H7 (cell line): ENCODE results near the gene KRT3. TPM values are rescaled to one million over a fixed set of nuclear protein-coding genes. Genes with fewer than 3 reads are reported as not detected.

Experiments
- DNase-seq: peaks from one replicate; pipeline ENCODE4 v3.0.0; 2012
- H3K27me3 ChIP-seq: 2 replicates; pipeline ENCODE4 v1.6.0; 2011; ENCODE audit warnings: mild to moderate bottlenecking, low read length; ENCODE audit not compliant: control insufficient read depth, insufficient read depth
- H3K36me3 ChIP-seq: replicated peaks from 2 replicates; pipeline ENCODE4 v1.5.1; 2011; ENCODE audit warnings: low read length; ENCODE audit not compliant: control insufficient read depth, insufficient read depth
- H3K4me3 ChIP-seq: 2 replicates; pipeline ENCODE4 v1.5.1; 2011; ENCODE audit warnings: low read depth, mild to moderate bottlenecking, control low read depth, low read length, moderate library complexity; ENCODE audit not compliant: insufficient read depth
- total RNA-seq: library from RNA; depleted of rRNA; stranded (reverse); fragments of >200 nt; shearing (Covaris generic); gene quantifications from 2 replicates; pipeline ENCODE4 v1.2.3, GENCODE V29; 2014

The KRT3 gene
- total RNA-seq, 1 experiment from 2014 or later = not detected

DNA sequence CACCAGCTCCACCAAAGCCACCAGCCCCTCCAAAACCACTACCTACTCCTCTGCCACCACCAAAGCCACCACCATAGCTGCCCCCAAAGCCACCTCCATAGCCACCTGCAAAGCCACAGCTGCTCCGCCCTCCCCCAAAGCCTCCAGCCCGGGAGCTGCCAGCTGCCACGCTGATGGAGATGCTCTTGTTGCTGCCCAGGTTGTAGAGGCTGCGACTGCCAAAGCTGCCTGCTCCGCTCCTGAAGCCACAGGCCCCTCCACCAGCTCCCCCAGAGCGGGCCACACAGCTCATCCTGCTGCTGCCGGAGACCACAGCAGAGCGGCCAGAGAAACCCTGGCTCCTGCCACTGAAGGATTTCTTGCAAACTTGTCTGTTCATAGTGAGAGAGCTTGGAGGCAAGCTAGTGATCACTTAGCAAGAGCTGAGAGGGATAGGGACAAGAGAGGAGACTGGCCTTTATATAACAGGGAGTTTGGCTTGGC, 19.0 kb downstream of the KRT3 start, which contains the start of gene KRT76:
Gene KRT76 (minus strand): TSS at position 433 of the 483 bp plus-strand sequence. CDS start 54 bp downstream, at position 379.
- no peaks in the 10 kb centered on the region for H3K36me3 ChIP-seq
- no peak within 1 kb of the TSS for H3K4me3 ChIP-seq
- DNase-seq = no peak
- H3K27me3 ChIP-seq = no peaks in the 10 kb centered on the region; the same call in 1 of the 2 replicates

DNA sequence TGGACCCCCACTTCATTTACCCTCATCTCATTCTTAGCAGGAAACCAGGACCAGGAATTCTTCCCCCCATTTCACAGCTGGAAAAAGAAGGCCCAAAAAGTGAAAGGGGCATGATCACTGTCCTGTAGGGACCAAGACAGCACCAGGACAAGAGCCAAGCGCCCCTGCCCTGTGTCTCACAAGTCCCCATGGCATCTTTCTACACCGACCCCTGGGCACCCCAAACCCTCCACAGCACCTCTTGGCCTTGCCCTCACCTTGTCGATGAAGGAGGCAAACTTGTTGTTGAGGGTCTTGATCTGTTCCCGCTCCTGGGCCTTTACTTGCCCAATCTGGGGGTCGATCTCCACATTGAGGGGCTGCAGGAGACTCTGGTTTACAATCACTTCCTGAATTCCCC, 19.5 kb downstream of the KRT3 start:
- H3K27me3 ChIP-seq = no peaks in the 10 kb centered on the region; the same call in 1 of the 2 replicates
- no peak overlapping the region for H3K4me3 ChIP-seq
- H3K36me3 ChIP-seq = no peaks in the 10 kb centered on the region
- DNase-seq = no peak

DNA sequence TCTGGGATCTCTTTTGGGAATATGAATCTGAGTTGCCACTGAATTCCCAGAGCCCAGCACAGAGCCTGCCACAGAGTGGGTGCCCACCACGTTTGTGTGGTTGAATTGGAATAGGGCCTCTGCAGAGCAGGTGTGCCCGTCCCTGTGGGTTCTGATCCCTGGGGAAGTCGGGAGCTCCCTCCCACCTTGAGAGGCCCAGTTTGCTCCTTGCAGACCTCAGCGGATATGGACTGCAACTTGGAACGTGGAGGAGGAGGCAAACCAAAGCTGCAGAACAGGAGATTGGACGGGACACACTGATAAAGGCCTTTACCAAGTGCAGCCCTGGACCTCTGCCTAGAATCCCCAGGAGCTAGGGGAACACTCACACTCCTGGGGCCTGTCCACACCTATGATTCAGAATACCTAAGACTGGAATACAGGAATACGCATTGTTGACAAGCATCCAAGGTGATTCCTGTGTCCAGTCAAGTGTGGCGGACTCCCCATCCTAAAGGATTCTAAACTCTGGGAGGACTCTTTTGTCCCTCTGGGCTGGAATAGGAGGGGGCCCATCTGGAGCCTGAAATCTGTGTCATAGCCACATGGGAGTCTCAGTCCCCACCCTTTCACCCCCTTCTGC, 21.2 kb downstream of the KRT3 start:
- H3K4me3 ChIP-seq = no peak overlapping the region
- H3K27me3 ChIP-seq = no peaks in the 10 kb centered on the region; the same call in 1 of the 2 replicates
- no peaks in the 10 kb centered on the region for H3K36me3 ChIP-seq
- no peak for DNase-seq

DNA sequence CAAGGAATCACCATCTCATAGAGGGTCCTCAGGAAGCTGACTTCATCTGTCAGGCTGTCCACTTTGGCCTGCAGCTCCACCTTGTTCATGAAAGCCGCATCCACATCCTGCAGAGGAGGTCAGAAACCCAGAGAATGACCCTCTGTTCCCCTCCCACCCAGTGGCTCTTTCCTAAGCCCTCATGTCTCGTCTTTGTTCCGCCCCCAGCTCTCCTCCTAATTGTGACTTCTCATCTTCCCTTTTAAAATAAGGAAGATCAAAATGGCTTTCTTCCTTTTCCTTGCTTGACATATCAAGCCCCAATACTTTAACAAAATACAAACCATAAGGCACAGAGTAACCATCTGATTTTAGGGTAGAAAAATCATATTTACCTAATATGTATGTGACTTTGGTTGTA, 23.1 kb downstream of the KRT3 start:
- no peak for DNase-seq
- H3K4me3 ChIP-seq = no peak overlapping the region
- no peaks in the 10 kb centered on the region for H3K36me3 ChIP-seq
- no peaks in the 10 kb centered on the region; the same call in 1 of the 2 replicates for H3K27me3 ChIP-seq

DNA sequence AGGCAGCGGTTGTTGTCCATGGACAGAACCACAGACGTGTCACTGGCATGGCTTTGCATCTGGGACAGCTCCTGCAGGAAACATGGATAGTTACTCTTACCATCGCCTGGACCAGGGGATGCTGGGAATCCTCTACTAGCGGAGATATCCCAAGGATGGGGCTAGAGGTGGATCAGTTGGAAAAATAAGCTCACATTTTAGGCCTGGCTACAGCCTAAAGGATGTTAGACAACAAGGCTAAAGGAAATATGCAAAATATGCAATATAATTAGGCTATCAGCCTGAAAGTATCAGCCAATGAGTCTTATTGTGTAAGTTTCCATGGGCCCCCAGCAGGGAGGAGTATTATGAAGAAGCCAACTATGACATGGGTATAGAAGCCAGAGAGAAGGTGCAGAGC, 23.7 kb downstream of the KRT3 start:
- DNase-seq = no peak
- H3K36me3 ChIP-seq = no peaks in the 10 kb centered on the region
- H3K27me3 ChIP-seq = no peaks in the 10 kb centered on the region; the same call in 1 of the 2 replicates
- H3K4me3 ChIP-seq = no peak overlapping the region

DNA sequence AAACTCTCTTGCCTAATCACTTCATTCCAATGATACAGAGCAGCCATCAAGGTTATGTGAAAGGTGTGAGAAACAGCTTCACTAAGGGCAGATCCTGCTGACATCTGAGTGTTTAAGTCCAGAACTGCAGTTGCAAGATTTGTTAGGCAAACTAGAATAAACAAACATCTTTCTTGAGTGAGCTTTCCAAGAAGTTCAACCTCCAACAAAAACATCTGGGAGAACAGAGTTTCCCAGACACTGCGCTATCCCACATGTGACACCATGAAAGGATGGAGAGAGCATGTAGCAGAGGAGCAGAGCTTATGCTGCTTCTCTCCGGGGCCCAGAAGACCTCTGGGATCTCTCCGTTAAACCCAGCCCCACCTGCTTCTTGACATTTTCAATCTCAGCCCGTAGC, 24.4 kb downstream of the KRT3 start:
- Histone ChIP-seq H3K4me3 (no peak overlapping the region), H3K36me3 (no peaks in the 10 kb centered on the region), H3K27me3 (no peaks in the 10 kb centered on the region; the same call in 1 of the 2 replicates)
- no peak for DNase-seq

DNA sequence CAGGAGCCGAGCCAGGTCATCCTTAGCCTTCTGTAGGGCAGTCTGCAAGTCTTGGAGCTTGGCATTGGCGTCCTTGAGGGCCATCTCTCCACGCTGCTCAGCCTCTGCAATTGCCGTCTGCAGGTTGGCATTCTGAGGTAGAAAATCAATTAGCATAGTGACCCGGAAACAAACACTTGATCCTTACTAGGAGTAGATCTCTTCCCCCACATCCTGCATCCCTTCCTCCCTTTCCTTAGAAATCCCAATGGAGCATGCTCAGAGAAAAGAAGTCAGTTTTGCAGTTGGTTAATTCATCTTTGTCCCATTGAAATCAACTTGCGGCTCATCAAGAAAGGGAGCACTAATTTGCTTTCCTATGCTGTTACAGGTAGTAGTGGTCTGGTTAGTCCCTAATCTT, 24.8 kb downstream of the KRT3 start:
- Histone ChIP-seq H3K36me3 (no peaks in the 10 kb centered on the region), H3K4me3 (no peak overlapping the region), H3K27me3 (no peaks in the 10 kb centered on the region; the same call in 1 of the 2 replicates)
- DNase-seq = no peak

DNA sequence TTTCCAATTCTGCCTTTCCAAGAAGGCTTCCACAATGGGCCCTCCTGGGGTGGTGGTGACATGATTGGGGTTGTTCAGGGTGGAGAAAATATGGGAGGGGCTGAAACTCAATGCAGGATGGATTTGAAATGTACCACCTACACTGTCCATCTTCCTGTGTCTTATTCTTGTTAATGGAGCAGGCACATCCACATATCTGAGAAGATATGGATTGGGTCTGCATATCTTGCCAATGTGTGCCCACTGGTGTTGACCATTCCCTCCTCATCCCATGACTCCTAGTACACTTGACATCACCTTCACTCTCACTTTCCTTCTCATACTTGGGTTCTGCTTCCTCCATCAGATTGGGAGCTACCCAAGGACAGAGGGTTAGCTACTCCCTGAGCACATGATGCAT, 26.0 kb downstream of the KRT3 start:
- no peak for DNase-seq
- Histone ChIP-seq H3K27me3 (no peaks in the 10 kb centered on the region; the same call in 1 of the 2 replicates), H3K4me3 (no peak overlapping the region), H3K36me3 (no peaks in the 10 kb centered on the region)

DNA sequence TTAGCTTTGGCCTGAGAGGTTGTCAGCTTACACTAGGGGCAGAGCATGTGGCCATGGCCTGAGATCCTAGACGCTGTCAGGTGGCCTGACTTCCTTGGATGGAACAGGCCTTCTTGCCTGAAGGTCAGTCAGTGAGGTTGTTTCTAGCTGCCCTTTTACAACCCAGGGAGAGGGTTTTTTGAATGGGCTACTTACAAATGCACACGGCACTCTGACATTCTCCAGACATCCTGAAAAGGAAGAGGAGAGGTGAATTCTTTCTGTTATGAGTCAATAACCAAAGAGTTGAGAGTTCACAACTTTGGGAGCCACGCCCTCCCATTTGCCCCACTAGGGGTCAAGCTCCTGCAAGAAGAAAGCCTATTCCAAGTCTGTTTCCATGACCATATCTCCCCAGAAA, 26.6 kb downstream of the KRT3 start:
- H3K4me3 ChIP-seq = no peak overlapping the region
- no peaks in the 10 kb centered on the region; the same call in 1 of the 2 replicates for H3K27me3 ChIP-seq

DNA sequence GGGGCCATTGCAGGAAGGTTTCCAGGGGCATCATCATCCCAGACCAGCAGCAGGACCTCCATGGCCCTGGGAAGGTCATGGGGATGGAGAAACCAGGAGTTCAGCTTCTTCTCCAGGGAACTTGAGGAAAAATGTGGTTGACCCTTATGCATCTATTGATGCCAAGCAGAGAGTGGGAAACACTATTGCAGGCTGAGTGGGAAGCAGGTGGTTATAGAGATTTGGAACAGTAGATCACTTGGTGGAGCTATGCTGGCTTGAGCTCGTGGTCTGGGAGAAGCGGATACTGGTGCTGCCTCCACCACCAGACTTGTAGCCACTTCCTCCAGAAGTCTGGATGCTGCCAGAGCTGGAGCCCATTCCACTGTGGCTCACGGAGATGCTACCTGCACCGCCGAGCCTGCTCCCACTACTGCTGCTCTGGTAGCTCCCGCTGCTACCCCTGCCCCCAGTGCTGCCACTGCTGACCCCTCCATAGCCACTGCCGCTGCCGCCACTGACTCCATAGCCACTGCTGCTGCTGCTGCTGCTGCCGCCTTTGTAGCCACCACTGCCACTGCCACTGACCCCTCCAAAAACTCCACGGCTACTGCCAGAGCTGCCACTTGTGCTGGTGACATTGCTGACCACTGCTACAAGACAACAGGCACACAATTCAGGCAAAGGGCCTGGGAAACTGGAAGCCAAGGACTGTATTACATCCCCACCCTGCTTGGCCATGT, 27.3 kb downstream of the KRT3 start:
- Histone ChIP-seq H3K36me3 (no peaks in the 10 kb centered on the region), H3K4me3 (no peak overlapping the region)
- DNase-seq = no peak

More for the DNA sequence above, 26.6 kb downstream of the KRT3 start:
- no peaks in the 10 kb centered on the region for H3K36me3 ChIP-seq
- no peak for DNase-seq

DNA sequence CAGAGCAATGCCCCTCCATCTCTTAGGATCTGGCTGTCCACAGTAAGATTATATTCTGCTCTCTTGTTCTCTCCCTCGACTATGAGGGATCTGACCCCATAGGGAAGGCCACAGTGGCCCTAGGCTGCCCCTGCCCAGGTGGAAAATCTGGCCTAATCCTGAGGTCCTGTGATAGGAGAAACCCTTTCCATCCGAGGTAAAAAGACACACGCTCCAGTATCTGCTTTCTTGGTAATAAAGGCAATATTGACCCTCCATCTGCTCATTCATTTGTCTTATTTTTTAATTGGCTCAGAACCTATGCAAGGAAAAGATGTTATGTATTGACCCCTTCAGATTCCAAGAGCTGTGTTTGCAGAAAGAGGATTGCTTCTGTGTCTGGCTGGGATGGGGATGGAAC, 28.5 kb downstream of the KRT3 start:
- Histone ChIP-seq H3K36me3 (no peaks in the 10 kb centered on the region), H3K4me3 (no peak overlapping the region), H3K27me3 (no peaks in the 10 kb centered on the region; the same call in 1 of the 2 replicates)
- no peak for DNase-seq

More for the DNA sequence above, 27.3 kb downstream of the KRT3 start:
- H3K27me3 ChIP-seq = no peaks in the 10 kb centered on the region; the same call in 1 of the 2 replicates

DNA sequence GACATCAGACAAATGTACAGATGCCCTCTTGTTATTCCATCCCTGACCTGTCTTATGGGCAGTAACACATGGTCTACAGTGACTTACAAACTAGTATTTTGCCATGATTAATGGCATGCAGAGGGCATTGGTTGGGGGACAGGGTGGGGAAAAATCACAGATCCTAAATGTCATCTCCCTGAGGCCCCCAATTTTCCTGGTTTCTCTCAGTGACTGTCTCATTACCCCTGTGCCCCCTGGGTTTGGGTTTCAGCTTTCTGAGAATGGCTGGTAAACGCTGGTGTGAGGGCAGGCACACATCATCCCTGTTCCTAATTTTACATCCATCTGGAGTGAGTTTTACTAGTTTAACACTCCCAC, 28.9 kb downstream of the KRT3 start:
- Histone ChIP-seq H3K4me3 (no peak overlapping the region), H3K36me3 (no peaks in the 10 kb centered on the region), H3K27me3 (no peaks in the 10 kb centered on the region; the same call in 1 of the 2 replicates)
- DNase-seq = no peak

DNA sequence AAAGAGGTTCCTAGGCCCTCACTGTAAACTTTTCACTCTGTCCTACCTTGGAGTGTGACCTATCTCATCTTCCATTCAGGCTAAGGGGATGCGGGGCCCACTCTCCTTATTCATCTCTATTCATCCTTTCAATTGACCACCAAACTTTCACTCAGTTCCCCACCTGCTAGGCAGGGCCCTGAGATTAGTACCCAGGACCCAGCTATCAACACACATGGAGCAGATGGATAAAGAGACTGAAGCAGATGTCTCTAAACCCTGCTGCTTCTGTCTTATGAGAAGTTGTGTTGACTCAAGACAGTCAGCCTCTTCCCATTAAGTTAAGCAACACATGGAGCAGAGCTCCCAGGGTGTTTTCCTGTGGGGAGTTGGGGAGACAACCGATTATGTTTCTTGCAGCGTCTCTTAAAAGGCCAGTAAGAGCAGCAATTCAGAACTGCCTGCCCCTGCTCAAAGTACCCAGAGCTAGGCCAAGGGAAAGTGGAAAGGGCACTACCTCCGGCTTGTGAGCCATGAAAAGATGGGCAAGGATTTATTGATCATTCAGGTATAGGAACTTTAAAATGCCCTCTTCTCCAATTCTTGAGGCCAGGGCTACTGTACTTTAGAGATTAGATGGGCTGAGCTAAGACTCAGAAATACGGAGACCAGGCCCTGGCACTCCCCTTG, 29.4 kb downstream of the KRT3 start:
- no peak for DNase-seq
- Histone ChIP-seq H3K36me3 (no peaks in the 10 kb centered on the region), H3K27me3 (no peaks in the 10 kb centered on the region; the same call in 1 of the 2 replicates), H3K4me3 (no peak overlapping the region)

DNA sequence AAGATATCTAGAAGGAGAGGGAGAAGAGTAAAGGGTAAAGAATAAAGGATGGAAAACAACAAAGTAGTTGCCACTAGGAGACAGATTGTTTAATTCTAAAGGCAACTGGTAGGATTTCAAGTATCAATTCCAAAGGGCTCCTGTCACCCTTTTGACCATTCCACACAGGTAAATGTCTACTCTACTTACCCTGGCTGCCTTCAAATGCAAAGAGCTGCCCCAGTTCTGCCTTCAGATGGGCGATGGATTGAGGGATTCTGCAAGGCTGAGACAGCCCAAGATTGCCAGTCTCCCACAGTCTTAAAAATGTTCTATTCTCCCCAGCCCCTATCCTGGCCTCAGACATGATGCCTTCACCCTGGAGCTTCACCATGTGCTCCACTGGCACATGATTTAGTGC, 30.2 kb downstream of the KRT3 start:
- Histone ChIP-seq H3K27me3 (no peaks in the 10 kb centered on the region; the same call in 1 of the 2 replicates), H3K36me3 (no peaks in the 10 kb centered on the region), H3K4me3 (no peak overlapping the region)
- DNase-seq = no peak
